A673 (cell line): ENCODE results near the gene TTR. TPM values are rescaled to one million over a fixed set of nuclear protein-coding genes. Genes with fewer than 3 reads are reported as not detected.

Experiments
- BruUV-seq: library from RNA; stranded (reverse); fragments of 400-500 nt; replicated peaks from 2 replicates; lab custom pipeline; 2021; lab: Mats Ljungman, UMichigan
- CTCF ChIA-PET: fragments of 300-600 bp; sonication (Branson Sonifier 250); formaldehyde crosslinking; loops from one replicate; lab custom pipeline; 2022; ENCODE audit warnings: antibody characterized with exemption; lab: Charles Lee
- POLR2A ChIA-PET: fragments of 300-600 bp; sonication (Branson Sonifier 250); formaldehyde crosslinking; loops from one replicate; lab custom pipeline; 2022; ENCODE audit warnings: antibody characterized with exemption; ENCODE audit not compliant: low non-redundant PET; lab: Charles Lee
- DNase-seq: peaks from one replicate; pipeline ENCODE4 v3.0.0-alpha.2; 2015; ENCODE audit warnings: low spot score
- H3K27ac ChIP-seq: fragments of 200-600 bp; sonication (generic); 2 replicates; pipeline ENCODE4 v1.5.1; 2016; ENCODE audit warnings: mixed run types, low read depth, mild to moderate bottlenecking, mixed read lengths, antibody characterized with exemption, low read length; ENCODE audit not compliant: poor library complexity, severe bottlenecking
- H3K27me3 ChIP-seq: fragments of 200-600 bp; sonication (generic); replicated peaks from 2 replicates; pipeline ENCODE4 v1.6.1; 2017; ENCODE audit warnings: mixed run types, low read depth, mild to moderate bottlenecking, mixed read lengths, antibody characterized with exemption, low read length; ENCODE audit not compliant: insufficient read depth, poor library complexity
- H3K36me3 ChIP-seq: fragments of 200-600 bp; sonication (generic); 2 replicates; pipeline ENCODE4 v1.6.1; 2016; ENCODE audit warnings: mixed run types, mild to moderate bottlenecking, mixed read lengths, antibody characterized with exemption, low read length; ENCODE audit not compliant: insufficient read depth, poor library complexity, severe bottlenecking
- H3K4me1 ChIP-seq: fragments of 200-600 bp; sonication (generic); 2 replicates; pipeline ENCODE4 v1.6.1; 2017; ENCODE audit warnings: mixed run types, mild to moderate bottlenecking, mixed read lengths, antibody characterized with exemption, low read length; ENCODE audit not compliant: insufficient read depth, poor library complexity, severe bottlenecking
- H3K4me3 ChIP-seq: fragments of 200-600 bp; sonication (generic); 2 replicates; pipeline ENCODE4 v1.5.1; 2016; ENCODE audit warnings: low read depth, mixed run types, mild to moderate bottlenecking, mixed read lengths, low read length; ENCODE audit not compliant: poor library complexity, severe bottlenecking
- H3K9me3 ChIP-seq: fragments of 200-600 bp; sonication (generic); 2 replicates; pipeline ENCODE4 v1.6.1; 2016; ENCODE audit warnings: mixed run types, low read depth, mild to moderate bottlenecking, mixed read lengths, antibody characterized with exemption, low read length; ENCODE audit not compliant: poor library complexity, severe bottlenecking
- EZH2 ChIP-seq: fragments of 200-600 bp; sonication (generic); IDR thresholded peaks from 2 replicates; pipeline ENCODE4 v1.6.1; 2017; ENCODE audit warnings: borderline replicate concordance, low read depth, mild to moderate bottlenecking, mixed read lengths, antibody characterized with exemption, low read length; ENCODE audit not compliant: poor library complexity, severe bottlenecking
- intact Hi-C: fragments of 100-400 bp; cut with micrococcal nuclease; formaldehyde crosslinking; loops from one replicate; pipeline ENCODE4 v1.10.0; 2022; ENCODE audit not compliant: unreplicated experiment
- total RNA-seq: library from RNA; stranded (reverse); gene quantifications from 2 replicates; pipeline ENCODE4 v1.2.3, GENCODE V29; 2021
- TF ChIP-seq, protein P1 (sequence below): fragments of 300-800, 200-600 bp; sonication (generic); conservative IDR thresholded peaks from 2 replicates; pipeline ENCODE4 v1.5.1; 2017; ENCODE audit warnings: low read depth, mild to moderate bottlenecking, antibody characterized with exemption, low read length, moderate library complexity, mixed read lengths

The TTR gene
- total RNA-seq, 1 experiment from 2014 or later: not detected

DNA sequence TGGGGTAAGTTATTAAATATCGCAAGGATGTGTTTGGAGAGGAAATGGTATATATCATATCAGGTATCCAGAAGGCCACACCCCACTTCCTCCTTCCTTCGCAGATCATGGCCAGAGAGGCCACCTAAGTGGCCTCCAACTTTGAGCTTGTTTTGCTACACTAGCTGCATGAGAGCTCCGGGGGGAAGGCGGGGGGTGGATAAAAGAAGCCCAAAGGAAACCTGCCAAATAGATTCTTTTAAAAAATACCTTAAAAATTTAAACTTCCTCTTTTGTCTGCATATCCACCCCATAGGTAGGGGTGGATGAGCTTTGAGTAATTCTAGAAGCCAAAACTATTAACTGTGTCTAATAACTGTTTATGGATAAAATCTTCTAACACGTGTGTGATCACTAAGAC lies 5.7 kb upstream of the TTR start:
- TF ChIP-seq, protein P1, sequence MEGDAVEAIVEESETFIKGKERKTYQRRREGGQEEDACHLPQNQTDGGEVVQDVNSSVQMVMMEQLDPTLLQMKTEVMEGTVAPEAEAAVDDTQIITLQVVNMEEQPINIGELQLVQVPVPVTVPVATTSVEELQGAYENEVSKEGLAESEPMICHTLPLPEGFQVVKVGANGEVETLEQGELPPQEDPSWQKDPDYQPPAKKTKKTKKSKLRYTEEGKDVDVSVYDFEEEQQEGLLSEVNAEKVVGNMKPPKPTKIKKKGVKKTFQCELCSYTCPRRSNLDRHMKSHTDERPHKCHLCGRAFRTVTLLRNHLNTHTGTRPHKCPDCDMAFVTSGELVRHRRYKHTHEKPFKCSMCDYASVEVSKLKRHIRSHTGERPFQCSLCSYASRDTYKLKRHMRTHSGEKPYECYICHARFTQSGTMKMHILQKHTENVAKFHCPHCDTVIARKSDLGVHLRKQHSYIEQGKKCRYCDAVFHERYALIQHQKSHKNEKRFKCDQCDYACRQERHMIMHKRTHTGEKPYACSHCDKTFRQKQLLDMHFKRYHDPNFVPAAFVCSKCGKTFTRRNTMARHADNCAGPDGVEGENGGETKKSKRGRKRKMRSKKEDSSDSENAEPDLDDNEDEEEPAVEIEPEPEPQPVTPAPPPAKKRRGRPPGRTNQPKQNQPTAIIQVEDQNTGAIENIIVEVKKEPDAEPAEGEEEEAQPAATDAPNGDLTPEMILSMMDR: no peak
- no peak for TF ChIP-seq EZH2
- intact Hi-C loops: no loop called here
- Histone ChIP-seq H3K36me3 (no peaks in the 10 kb centered on the region), H3K4me1 (peaks cover 6% of the 10 kb centered on the region), H3K9me3 (no peaks in the 10 kb centered on the region), H3K27ac (no peak overlapping the region), H3K4me3 (no peak overlapping the region), H3K27me3 (no peaks in the 10 kb centered on the region)
- DNase-seq: no peak
- no TSS peak for BruUV-seq
- CTCF ChIA-PET: no interaction called here
- POLR2A ChIA-PET: no interaction called here

DNA sequence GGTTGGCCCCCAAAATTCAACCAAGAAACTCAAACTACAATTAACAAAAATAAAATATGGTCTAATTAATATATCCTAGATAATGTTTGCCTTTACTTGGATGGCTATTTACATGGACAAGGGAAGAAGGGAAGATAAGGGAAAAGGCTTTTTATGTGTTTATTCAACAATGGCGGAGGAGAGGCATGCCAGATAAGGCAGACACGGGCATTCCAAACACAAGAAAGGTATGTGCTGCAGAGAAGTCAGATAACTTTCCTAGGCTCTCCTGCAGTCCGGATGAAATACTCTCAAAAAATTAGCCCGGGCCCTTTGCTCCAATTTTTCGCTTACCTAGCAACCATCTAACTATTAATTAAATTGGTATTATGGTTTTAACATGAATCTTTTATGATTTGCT lies 5.1 kb upstream of the TTR start:
- H3K36me3 ChIP-seq: no peaks in the 10 kb centered on the region
- ChIA-PET POLR2A (no interaction called here), CTCF (no interaction called here)
- DNase-seq: no peak
- no peak overlapping the region for H3K27ac ChIP-seq
- H3K4me1 ChIP-seq: peaks cover 6% of the 10 kb centered on the region
- intact Hi-C loops: no loop called here
- TF ChIP-seq, protein P1: no peak
- TF ChIP-seq EZH2: no peak
- no peaks in the 10 kb centered on the region for H3K9me3 ChIP-seq
- H3K27me3 ChIP-seq: no peaks in the 10 kb centered on the region
- no peak overlapping the region for H3K4me3 ChIP-seq
- BruUV-seq: no TSS peak

DNA sequence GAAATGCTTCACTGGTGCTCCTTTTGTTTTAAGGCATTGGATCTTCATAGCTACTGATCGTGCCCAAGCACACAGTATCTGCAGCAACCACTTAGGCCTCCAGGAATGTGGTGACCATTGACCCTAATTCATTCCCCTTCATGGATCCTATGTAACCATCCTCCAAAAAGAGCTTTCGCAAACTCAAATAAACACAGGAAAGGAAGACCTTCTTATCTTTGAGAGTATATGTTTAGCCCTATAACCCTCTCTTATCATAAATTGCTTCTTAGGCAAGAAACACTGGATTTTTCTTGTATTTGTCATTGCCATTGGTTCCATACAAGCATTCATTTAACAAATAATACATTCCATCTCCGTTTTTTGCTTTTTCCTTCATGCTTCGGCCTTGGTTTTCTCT lies 4.1 kb upstream of the TTR start:
- no peak overlapping the region for H3K4me3 ChIP-seq

More for the DNA sequence above, 4.1 kb upstream of the TTR start:
- no peak for DNase-seq
- H3K27ac ChIP-seq: no peak overlapping the region
- no peaks in the 10 kb centered on the region for H3K36me3 ChIP-seq
- TF ChIP-seq, protein P1: no peak
- no peak for TF ChIP-seq EZH2
- no peaks in the 10 kb centered on the region for H3K27me3 ChIP-seq
- intact Hi-C loops: no loop called here
- H3K9me3 ChIP-seq: no peaks in the 10 kb centered on the region
- BruUV-seq: no TSS peak
- ChIA-PET CTCF (no interaction called here), POLR2A (no interaction called here)
- H3K4me1 ChIP-seq: no peaks in the 10 kb centered on the region
